GM21515 (cell line): ENCODE data around the gene MYO15A.

Experiments used
- ATAC-seq: cut with Tn5 transposase; IDR thresholded peaks from one replicate; pipeline ENCODE4 v1.9.1; 2021; ENCODE audit not compliant: unreplicated experiment

The MYO15A gene, protein sequence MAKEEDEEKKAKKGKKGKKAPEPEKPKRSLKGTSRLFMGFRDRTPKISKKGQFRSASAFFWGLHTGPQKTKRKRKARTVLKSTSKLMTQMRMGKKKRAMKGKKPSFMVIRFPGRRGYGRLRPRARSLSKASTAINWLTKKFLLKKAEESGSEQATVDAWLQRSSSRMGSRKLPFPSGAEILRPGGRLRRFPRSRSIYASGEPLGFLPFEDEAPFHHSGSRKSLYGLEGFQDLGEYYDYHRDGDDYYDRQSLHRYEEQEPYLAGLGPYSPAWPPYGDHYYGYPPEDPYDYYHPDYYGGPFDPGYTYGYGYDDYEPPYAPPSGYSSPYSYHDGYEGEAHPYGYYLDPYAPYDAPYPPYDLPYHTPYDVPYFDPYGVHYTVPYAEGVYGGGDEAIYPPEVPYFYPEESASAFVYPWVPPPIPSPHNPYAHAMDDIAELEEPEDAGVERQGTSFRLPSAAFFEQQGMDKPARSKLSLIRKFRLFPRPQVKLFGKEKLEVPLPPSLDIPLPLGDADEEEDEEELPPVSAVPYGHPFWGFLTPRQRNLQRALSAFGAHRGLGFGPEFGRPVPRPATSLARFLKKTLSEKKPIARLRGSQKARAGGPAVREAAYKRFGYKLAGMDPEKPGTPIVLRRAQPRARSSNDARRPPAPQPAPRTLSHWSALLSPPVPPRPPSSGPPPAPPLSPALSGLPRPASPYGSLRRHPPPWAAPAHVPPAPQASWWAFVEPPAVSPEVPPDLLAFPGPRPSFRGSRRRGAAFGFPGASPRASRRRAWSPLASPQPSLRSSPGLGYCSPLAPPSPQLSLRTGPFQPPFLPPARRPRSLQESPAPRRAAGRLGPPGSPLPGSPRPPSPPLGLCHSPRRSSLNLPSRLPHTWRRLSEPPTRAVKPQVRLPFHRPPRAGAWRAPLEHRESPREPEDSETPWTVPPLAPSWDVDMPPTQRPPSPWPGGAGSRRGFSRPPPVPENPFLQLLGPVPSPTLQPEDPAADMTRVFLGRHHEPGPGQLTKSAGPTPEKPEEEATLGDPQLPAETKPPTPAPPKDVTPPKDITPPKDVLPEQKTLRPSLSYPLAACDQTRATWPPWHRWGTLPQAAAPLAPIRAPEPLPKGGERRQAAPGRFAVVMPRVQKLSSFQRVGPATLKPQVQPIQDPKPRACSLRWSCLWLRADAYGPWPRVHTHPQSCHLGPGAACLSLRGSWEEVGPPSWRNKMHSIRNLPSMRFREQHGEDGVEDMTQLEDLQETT (N-terminal part only)

DNA sequence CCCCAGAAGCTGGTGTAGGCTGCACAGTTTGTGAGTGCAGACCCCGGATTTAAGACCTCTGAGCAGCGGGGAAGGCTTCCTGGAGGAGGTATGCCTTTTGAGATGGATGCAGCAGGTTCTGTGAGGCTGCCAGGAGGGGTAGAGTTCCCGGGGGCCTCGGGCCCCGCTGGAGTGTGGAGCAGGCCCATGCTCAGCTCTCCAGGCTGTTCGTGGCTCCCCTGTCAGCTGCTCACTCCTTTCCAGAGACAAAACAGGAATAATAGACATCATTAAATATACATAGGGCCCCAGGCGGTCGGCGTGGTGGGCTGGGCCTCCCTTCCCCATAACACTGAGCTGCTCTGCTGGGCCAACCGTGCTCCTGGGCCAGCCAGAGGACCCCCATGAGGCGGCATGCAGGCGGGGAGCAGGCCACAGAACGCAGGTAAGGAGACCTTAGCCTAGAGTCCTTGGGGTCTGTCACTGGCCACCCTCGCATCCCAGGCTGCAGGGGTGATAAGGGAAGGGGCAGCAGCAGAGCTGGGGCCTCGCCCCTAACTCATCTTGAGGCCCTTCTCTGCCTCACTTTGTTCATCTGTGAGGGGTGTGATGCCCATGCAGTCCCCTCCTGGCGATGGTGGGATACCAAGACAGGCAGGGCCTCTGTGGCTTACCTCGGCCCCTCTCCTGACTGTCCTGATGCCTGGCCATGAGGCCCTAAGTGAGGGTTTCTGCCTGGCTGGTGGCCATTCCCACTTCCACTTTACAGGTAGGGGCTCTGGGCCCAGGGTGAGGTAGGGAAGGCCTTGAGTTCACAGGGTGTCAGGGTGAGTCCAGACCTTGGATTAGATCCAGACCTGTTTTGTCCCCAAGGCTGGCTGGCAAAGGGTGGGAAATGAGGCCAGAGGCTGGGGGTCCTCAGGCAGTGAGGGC, at the start of gene MYO15A:
TSS of gene MYO15A (plus strand) at position 356 of the 912 bp plus-strand sequence. CDS start 10,045 bp downstream, outside the sequence.
- no peak for ATAC-seq

DNA sequence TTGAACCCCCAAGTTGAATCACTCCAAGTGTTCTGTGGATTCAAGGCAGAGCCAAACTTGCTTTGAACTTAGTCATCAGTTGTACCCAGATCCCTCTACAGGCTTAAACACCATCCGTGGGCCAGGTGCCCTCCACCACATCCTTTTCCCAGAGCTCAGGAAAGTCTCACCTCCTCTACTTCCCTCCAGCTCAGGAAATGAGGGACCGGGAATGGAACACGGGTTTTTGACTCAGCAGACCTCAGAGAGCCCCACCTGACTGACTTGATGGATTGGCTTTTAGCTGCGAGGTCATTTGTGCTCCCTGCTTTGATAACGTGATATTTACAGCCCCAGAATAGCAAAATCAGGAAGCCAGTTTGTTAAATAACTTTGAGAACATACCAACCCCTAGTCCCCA, 49.3 kb upstream of the MYO15A start:
- no peak for ATAC-seq

DNA sequence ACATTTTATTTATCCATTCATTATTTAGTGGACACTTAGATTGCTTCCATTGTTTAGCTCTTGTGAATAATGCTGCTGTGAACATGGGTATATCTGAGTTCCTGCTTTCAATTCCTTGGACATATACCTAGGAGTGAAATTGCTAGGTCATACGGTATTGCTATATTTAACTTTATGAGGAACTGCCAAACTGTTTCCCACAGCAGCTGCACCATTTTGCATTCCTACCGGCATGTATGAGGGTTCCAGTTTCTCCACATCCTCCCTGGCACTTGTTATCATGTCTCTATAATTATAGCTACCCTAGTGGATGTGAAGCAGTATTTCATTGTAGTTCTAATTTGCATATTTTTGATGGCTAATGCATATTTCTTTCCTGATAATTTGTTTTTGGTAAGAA, 44.5 kb upstream of the MYO15A start:
- no peak for ATAC-seq

DNA sequence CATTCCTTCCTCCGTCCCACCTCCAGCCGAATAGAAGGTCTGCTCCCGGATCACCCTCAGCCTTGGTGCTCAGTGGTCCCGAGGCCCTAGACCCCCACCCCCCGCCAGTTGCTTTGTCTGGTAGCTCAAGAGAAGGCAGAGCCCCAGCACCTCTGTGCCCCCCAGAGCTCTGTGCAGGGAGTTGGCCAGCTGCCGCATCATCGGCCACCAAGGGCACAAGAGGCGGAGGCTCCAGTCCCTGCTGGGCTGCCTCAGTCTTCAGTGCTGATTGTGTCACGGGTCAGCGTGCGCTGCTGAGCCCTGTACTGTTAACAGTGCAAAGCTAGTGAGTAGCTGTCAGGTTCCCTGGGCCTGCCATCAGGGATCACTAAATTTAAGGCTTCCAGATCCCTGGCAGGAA, 43.0 kb upstream of the MYO15A start:
- ATAC-seq, result no peak

DNA sequence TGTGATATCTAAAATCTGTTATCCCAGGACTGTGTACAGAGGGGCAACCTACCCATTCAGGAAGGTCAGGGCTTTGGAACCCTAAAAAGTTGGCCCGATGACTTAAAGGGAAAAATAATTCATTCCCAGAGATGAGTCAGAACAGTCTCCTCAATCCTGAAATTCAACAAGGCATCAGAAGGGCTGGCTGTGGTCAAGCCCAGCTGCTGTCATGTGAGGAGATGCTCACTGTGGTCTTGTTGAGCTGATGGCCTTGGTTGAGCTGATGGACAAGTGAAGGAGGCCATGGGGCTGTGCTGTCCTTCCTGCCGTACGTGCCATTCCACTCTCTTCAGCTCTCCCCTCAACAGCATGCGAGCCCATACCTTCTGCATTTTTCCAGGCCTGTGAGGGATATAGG, 41.7 kb upstream of the MYO15A start:
- no peak for ATAC-seq

DNA sequence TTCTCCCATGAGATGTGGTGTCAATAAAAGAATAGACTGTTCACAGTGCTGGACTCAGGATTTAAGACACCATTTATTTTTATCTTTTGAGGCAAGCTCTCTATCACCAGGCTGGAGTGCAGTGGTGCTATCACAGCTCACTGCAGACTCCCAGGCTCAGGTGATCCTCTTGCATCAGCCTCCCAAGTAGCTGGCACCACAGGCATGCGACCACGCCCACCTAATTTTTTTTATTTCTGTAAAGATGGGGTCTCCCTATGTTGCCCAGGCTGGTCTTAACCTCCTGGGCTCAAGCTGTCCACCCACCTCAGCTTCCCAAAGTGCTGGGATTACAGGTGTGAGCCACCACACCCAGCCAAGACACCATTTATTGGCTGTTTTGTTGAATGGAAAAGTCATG, 39.5 kb upstream of the MYO15A start:
- no peak for ATAC-seq

DNA sequence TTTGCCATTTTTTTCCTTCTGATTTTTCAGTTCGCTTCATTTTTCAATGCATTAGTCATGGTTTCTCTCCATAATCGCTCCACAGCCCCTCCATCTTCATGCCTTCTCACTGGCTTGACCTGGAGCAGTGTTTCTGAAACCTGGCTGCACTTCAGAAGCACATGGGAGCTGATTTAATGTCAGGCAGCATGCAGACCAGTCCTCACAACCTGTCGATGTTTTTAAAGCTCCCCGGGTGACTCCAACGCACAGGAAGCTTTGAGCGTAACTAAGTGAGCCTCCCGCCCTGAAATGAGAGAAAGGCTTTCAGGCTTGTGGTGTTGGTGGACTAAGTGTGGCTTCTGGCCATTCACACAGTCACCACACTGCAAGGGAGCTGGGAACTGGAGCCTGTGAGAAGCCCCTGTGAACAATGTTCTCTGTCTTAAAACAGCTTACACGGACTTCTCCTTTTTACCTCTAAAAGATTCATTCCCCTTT, 37.7 kb upstream of the MYO15A start:
- ATAC-seq, result no peak

DNA sequence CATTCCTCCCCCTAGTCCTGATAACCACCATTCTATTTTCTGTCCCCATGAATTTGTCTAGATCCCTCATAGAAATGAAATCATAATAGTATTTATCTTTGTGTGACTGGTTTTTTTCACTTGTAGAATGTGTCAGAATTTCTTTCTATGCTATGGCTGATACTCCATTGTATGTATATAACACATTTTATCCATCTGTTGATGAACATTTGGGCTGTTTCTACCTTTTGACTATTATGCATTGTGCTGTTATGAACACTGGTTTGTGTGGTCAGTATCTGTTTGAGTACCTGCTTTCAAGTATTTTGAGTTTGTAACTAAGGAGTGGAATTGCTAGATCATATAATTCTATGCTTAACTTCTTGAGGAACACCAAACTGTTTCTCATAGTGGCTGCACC, 36.8 kb upstream of the MYO15A start:
- ATAC-seq, result no peak

DNA sequence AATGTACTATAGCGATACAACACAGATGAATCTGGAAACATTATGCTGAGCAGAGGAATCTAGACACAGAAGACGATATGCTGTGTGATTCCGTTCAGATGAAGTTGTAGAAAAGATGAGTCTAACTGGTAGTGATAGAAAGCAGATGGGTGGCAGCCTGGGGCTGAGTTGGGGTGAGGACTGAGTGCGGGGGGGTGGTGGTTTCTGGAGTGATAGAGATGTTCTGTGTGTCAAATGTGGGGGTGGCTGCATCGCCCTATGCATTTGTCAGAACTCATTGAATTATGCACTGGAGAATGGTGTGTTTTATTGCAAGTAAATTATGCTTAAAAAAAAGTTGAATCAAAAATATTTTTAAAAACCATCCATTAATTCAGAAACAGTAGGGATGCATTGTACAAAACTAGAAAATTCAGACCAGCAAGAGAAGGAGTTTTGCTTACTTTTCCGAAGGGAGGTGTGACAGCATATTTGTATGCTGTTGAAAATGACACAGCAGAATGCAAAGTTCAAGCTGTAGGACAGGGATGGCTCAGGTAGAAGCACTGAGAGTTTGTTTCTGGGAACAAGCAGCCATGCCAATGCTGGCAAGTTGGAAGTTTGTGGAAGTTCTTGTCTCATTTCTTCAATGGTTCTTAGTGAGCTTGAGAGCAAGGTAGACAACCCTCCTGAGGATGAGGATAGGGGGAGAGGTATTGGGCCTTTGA, 33.8 kb upstream of the MYO15A start:
- ATAC-seq, result no peak

DNA sequence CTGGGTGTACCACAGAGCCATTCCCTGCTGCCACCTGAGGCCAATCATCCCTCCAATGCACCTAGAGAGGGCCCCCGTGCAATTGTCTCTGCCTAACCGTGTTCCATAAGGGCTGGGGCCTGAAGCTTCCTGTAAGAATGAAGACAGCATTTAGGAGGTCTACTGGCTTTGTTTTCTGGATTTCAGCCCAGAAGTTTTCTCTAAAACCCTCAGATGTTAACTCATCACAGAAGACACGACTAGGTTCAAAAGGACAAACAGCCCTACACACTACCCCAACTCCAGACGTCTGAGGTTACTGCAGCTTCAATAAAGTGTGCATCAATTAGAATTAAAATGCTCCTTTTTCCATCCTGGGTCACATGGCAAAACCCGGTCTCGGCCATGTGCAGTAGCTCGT, 31.6 kb upstream of the MYO15A start:
- ATAC-seq, result no peak

DNA sequence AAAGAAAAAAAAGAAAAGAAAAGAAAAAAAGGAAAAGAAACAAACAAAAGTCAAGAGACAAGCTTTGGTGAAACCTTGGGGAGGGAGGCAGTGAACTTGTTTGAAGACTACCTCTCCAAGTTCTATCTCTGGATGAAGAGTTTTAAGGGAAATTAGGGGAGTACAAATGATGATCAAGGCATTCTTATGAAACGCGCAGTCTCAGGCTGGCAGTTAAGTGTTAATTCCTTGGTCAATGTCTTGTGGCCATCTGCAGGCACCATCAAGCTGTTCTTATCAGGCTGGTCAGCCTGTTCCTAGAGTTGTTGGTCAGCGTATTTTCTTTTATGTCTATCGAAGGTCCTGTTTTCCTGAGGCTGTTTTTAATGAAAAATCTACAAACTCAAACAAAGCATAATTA, 29.0 kb upstream of the MYO15A start:
- ATAC-seq, result no peak

DNA sequence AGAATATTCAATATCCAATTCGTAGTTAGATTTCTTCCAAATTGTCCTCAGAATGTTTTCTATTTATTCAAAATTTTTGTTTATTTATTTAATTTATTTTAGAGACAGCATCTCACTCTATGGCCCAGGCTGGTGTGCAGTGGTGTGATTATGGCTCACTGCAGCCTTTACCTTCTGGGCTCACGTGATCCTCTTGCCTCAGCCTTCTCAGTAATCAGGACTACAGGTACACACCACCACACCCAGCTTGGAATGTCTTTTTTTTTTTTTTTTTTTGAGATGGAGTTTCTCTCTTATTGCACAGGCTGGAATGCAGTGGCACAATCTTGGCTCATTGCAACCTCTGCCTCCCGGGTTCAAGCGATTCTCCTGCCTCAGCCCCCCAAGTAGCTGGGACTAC, 24.3 kb upstream of the MYO15A start:
- ATAC-seq, result no peak

DNA sequence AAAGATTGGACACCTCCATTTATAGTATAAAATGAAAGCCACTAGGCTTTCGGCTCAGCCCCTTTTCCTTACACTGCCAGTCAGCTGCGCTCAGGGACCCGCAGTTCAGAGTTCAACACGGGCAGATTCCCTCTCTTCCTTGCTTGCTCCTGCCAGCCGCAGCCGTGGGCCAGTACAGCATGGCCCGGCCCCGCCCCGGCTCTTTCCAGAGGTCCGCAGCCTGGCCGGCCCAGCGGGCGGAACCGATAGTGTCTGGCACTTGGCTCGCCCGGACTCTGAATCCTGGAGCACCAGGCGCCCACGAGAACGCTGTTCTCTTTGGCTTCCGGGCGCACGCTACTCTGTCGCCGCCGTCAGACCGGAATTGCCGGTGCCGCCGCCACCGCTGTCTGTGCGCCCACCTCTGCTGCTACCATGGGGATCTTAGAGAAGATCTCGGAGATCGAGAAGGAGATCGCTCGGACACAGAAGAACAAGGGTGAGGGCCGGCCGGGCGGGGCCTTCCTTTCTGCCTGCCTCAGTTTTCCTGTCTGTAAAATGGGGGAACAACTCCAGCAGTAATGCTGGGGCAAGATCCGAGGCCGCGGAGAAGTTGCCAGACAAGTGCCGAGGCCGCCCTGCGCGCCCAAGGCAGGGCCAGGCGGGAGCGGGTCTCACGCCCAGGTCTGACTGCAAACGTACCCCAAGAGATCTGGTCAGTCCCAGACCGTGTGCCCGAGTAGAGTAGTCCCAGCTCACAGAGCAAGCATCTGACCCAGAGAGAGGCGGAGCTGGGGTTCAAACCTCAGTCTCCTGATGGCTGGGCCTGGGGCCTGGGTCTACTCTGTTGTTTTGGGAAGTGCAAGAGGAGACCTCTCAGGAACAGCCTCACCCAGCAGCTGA, 20.7 kb upstream of the MYO15A start, which contains the start of gene DRG2:
TSS of gene DRG2 (plus strand) at position 339 of the 882 bp plus-strand sequence. CDS start at position 415, 76 bp downstream.
- peak; percentile 87 for ATAC-seq

DNA sequence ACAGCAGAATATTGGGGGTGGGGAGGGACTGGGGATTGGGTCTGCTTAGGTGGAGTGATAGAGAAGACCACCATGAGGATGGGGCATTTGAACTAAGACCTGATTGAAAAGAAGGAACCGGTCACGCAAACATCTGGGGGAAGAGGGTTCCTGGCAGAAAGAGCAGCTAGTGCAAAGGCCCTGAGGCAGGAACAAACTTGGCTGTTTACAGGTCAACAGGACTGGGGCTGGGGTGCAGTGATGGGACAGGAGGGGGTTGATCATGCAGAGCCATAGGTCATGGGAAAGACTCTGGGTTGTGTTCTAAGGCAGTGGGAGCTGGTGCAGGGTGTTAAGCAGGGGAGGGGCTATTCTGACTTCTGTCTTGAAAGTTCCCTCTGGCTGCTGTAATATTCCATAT, 18.9 kb upstream of the MYO15A start:
- ATAC-seq, result no peak

DNA sequence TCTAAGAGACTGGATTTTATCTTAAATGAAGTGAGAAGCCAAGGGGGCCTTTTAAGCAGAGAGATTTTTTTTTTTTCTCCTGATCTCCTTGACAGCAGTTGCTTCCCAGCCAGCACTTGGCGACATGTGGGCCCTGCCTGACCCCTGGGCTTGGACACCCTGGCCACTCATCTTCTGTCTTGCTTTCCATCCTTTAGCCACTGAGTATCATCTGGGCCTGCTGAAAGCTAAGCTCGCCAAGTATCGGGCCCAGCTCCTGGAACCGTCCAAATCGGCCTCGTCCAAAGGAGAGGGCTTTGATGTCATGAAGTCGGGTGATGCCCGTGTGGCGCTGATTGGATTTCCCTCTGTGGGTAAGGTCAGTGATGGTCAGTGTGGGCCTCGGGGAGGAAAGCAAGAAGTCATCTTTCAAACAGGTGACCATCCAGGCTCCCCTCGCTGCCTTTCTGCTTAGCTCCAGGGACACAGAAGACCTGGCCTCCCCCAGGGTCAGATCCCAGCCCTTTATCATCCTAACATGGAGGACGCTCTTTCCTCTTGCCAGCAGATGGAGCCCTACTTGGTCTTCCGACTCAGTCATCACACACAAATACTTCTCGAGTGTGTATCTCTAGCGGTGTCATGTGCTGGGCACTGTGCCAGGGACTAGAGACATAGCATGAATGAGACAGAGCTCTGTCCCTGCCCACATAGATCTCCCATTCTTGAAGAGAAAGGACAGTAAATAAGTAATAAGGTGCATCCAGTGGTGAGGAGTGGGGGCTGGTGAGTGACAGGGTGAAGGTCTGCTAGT, 14.7 kb upstream of the MYO15A start:
- no peak for ATAC-seq

DNA sequence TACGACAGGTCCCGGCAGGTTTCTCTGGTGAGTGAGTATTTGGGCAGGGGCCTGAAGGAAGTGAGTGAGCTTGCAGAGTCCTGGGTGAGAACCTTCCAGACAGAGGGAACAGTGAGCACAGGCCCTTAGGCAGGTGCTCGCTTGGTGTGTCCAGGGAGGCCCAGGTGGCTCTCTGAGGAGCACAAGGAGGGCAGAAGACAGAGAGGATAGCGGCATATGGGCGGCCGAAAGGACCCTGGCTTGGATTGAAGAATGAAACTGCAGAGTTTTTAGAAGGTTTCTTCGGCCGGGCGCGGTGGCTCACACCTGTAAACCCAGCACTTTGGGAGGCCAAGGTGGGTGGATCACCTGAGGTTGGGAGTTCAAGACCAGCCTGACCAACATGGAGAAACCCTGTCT, 14.1 kb upstream of the MYO15A start:
- no peak for ATAC-seq

DNA sequence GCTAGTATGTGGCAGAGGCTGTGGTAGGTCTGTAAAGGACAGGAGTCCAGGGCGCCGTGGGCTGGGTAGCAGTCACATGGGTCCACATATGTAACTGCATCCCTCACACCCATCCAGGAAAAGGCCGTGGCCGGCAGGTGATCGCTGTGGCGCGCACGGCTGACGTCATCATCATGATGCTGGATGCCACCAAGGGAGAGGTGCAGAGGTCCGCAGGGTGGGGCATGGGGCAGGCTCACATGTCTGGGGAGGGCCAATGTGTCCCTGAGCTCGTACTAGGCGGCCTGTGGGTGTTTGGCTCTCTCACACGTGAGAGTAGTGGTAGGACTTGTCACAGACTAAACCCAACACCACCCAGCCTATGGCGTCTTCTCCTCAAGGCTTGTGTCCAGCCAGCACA, 9.0 kb upstream of the MYO15A start:
- ATAC-seq, result no peak

DNA sequence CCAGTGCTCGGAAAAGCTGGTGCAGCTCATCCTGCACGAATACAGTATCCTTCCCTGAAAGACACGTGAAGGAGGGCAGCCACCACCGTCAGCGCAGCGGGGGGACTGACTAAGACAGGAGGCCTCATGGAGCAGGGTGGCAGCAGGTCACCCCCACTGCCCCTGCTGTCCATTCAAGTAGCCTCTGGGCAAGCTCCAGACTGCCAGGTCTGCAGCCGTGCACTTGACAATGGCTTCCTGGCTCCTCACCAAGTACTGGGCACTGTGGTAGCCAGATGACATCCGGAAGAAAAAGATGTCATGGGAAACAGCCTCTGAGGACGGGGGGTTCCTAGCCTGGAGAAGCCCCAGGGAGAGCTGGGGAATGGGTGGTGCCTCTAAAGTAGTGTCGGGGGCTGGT, 7.9 kb upstream of the MYO15A start:
- no peak for ATAC-seq
